GM12872 (cell line): ENCODE measurements around the gene EPB41L3.

Experiments used
- TF ChIP-seq, protein P1 (sequence below): IDR thresholded peaks from 3 replicates; pipeline ENCODE4 v1.5.1; 2011; ENCODE audit warnings: low read depth, mild to moderate bottlenecking, low read length, moderate library complexity; ENCODE audit not compliant: insufficient read depth

The EPB41L3 gene

DNA sequence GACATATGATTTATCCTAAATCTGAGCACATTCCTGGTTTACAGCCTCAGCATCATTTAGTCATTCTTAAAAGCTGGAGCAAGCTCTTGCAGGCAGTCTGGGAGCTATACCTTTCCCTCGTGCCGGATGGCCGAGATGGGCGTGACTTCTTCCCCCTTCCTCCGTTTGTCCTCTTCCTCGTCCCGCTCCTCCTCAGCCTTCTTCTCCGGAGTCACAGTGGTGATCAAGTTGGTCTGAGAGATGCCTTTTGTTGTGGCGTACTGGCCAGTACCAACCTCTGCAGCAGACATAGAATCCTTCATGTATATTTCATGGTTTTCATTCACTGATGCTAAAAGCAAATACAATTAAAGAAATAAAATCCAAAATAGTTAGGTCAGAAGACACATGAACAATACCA is 124.2 kb downstream of the EPB41L3 start:
- TF ChIP-seq, protein P1, sequence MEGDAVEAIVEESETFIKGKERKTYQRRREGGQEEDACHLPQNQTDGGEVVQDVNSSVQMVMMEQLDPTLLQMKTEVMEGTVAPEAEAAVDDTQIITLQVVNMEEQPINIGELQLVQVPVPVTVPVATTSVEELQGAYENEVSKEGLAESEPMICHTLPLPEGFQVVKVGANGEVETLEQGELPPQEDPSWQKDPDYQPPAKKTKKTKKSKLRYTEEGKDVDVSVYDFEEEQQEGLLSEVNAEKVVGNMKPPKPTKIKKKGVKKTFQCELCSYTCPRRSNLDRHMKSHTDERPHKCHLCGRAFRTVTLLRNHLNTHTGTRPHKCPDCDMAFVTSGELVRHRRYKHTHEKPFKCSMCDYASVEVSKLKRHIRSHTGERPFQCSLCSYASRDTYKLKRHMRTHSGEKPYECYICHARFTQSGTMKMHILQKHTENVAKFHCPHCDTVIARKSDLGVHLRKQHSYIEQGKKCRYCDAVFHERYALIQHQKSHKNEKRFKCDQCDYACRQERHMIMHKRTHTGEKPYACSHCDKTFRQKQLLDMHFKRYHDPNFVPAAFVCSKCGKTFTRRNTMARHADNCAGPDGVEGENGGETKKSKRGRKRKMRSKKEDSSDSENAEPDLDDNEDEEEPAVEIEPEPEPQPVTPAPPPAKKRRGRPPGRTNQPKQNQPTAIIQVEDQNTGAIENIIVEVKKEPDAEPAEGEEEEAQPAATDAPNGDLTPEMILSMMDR: no peak

DNA sequence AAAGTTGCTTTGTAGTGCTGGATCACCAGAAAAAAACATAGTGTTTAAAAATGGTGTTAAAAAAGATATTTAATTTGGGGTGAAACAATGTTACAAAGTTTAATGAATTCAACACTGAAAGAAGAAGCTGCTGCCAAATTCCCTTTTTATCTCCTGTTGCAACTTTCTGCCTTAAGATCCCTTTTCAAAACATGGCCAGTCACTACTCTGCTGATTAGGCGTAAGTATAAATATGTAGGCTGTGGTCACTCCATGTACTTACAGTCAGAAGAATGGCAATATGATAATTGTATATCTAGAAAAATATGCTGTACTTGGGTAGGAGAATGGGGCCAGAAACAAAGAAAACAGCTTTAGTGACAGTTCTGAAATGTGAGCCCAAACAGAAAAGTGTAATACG is 124.8 kb downstream of the EPB41L3 start:
- TF ChIP-seq, protein P1: no peak

DNA sequence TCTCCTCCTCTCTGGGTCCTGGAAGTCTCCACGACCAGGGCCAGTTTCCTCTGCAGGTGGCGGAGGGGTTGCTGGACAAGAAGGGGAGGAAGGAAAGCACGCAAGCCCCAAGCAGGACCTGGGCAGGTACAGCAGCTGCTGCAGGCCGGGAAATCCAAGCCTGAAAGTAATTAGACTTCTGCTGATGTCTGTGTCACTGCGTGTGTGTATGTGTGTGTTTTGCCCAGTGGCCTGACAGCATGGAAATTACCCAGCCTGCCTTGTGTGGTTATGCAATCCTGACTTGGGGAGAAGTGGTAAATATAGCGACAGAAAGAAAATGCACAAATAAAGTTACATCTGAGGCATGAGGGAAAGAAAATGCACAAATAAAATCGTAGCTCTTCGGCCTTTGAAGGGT is 126.5 kb downstream of the EPB41L3 start:
- TF ChIP-seq, protein P1: no peak

DNA sequence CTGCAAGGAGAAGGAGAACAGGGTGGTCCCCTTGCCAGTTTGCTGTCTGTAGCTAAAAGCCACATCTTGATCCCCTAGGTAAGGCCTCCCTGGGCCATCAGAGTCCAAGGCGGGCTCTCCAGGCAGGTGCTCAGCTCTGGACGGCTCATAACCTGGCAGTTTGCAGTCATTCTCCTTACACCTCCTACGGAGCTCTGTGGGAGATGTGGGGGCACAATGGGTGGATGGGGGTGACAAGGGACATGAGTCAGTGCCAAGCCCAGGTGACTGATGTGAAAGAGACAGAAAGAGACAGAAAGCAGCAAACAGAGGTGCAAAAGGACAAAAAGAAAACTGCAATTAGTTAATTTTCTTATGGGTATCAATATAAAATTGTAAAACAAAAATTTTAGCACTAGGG is 127.7 kb downstream of the EPB41L3 start:
- TF ChIP-seq, protein P1: no peak

DNA sequence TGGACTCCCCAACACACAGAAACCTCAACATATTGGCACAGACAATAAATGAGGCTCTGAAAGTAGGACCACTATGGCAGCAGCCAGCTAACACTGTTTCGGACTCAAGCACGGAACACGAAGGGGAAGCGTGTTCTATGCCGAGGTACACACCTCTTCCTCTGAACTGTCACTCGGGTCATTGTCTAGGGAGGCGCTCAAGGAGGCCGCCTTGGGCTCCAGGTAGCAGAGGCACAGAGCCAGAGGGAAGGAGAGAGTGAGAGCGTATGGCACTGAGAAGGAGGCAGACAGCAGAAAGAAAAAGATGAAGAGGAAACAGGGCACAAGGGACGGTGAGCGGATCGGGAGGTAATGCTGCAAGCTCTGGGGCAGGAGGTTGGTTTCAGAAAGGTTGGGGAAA is 128.1 kb downstream of the EPB41L3 start:
- TF ChIP-seq, protein P1: no peak

DNA sequence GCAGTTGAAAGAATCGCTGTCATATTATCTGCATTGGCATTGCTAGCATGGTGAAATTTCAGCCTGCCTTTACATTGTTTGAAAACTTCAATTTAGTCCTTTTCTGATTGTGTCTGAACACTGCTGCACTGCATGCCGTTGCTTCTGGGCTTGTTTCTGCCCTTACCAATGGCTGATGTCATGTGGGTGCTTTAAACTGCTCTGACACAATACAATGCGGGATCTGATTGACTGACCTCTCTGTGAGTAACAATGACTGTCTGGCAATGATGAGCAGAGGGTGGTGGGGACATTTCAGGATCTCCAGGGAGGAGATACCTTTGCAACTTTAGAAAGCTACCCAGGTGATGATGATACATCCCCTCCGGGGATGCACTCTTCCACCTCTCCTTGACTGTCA is 128.8 kb downstream of the EPB41L3 start:
- TF ChIP-seq, protein P1: no peak

DNA sequence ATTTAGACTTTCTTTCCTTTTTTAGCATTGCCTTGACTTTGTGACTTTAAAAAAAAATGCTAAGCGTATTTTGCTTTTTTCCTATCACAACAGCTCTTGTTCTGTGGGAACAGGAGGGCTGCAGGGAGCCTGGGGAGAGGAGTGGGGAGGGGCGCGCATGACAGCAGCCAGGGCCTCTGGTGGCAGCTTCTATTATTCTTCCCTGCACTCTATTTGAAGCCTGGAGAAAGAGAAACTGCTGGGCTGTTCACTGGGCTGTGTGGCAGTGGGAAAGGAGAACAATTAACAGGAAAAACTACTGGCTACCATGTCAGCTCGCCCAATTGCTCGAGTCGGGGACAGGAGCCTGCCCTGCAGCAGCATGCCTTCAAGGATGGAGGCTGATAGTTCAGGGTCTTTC is 129.3 kb downstream of the EPB41L3 start:
- TF ChIP-seq, protein P1: no peak

DNA sequence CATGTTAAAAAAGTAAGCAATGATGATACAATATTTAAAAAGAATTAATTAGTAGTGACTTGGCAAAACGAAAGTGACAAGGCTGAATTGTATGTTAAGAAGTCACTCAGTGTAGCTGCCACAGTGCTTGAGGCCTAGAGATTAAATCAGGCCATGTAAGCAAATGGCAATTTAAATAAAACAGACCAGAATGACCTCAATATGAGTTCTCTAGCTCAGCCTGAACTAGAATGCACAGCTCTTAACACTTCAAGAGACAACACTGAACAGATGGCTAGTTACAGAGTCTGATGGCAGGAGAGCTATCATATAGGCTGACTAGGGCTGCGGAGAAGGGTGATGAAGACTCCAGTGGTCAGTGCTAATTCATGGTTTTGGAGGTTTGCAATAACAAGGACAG is 130.3 kb downstream of the EPB41L3 start:
- TF ChIP-seq, protein P1: no peak
